ENCODE results near the gene PRSS1. TPM values are rescaled to one million over a fixed set of nuclear protein-coding genes. Genes with fewer than 3 reads are reported as not detected.
A peak's percentile ranks its signal among the peaks of the same experiment; 100 is the strongest.

The PRSS1 gene
- total RNA-seq, 3 donors from 2014 or later (not counting 1 experiment from before 2014, with no cell fraction given) = not detected

DNA sequence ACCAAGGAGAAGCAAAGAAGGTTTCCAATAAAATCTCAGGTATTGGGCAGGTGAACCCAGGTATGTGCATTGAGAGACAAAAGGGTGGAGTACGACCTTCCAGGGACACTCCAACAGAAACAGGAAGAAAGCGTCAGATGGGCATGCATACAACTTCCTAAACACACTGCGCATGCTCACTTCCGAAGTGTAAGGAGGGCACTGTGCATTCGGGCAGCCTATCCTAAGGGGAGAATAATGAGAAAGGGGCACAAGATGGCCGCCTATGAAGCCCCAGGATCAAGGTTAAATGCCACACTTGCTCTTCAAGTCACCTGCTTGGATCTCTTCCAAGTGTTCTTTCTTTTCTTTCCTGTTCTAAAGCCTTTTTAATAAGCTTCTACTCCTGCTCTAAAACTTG, 39.4 kb upstream of the PRSS1 start:
- H3K27ac Mint-ChIP-seq = peak overlapping the region; percentile 91 to 92
- peak in 1 of 2 donors; percentile 50 for DNase-seq
- intact Hi-C loops (cut with micrococcal nuclease) = loop anchor here (5.0 kb wide), 2 partner anchors 38 to 672 kb away; partner anchors contain the start of gene ZYX
- Histone ChIP-seq H3K36me3 (ENCODE audit: control insufficient read depth, insufficient read depth, low read length) (no peaks in the 10 kb centered on the region), H3K4me1 (ENCODE audit: control insufficient read depth, insufficient read depth, low read length) (peaks cover 30% of the 10 kb centered on the region), H3K9me3 (ENCODE audit: control insufficient read depth, insufficient read depth, low read length) (no peaks in the 10 kb centered on the region), H3K27me3 (ENCODE audit: control insufficient read depth, insufficient read depth, low read length) (no peaks in the 10 kb centered on the region), H3K4me3 (ENCODE audit: low read length) (no peak overlapping the region), H3K27ac (ENCODE audit: low read length) (no peak overlapping the region)
- no peak for ATAC-seq
- WGBS (ENCODE audit: insufficient coverage) = 87% methylated on average over 4 of the region's 6 CpGs
- H3K27me3 Mint-ChIP-seq (ENCODE audit: low read depth in 2 of 2) = no peaks in the 10 kb centered on the region
- H3K36me3 Mint-ChIP-seq = no peaks in the 10 kb centered on the region
- TF ChIP-seq, protein P1, sequence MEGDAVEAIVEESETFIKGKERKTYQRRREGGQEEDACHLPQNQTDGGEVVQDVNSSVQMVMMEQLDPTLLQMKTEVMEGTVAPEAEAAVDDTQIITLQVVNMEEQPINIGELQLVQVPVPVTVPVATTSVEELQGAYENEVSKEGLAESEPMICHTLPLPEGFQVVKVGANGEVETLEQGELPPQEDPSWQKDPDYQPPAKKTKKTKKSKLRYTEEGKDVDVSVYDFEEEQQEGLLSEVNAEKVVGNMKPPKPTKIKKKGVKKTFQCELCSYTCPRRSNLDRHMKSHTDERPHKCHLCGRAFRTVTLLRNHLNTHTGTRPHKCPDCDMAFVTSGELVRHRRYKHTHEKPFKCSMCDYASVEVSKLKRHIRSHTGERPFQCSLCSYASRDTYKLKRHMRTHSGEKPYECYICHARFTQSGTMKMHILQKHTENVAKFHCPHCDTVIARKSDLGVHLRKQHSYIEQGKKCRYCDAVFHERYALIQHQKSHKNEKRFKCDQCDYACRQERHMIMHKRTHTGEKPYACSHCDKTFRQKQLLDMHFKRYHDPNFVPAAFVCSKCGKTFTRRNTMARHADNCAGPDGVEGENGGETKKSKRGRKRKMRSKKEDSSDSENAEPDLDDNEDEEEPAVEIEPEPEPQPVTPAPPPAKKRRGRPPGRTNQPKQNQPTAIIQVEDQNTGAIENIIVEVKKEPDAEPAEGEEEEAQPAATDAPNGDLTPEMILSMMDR (IDR thresholded peaks at IDR 0.05) = no peak
- H3K9me3 Mint-ChIP-seq = no peaks in the 10 kb centered on the region
- H3K4me3 Mint-ChIP-seq = no peak overlapping the region
- peaks cover 53 to 66% of the 10 kb centered on the region in 2 donors for H3K4me1 Mint-ChIP-seq

DNA sequence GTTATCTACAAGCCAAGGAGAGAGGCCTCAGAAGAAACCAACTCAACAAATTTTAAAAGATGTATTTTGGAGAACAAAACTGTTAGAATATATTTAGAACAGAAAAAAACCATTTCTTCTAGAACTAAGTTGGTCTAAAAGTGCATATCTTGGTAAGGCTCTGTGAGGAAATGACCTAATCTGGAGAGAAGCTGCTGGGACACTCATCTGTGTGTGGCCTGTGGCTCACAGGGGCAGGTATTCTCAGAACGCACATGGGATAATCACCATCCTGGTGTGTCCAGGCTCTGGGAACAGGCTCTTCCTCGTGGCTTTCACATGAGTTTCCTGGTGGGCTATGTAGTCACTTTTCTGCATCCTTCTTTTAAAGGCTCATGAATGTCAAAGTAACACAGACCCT, 38.1 kb upstream of the PRSS1 start:
- ATAC-seq = peak in 1 of 3 donors; percentile 37
- Histone ChIP-seq H3K9me3 (ENCODE audit: control insufficient read depth, insufficient read depth, low read length) (no peaks in the 10 kb centered on the region), H3K36me3 (ENCODE audit: control insufficient read depth, insufficient read depth, low read length) (no peaks in the 10 kb centered on the region), H3K27ac (ENCODE audit: low read length) (peak overlapping the region; percentile 76), H3K27me3 (ENCODE audit: control insufficient read depth, insufficient read depth, low read length) (no peaks in the 10 kb centered on the region), H3K4me3 (ENCODE audit: low read length) (no peak overlapping the region), H3K4me1 (ENCODE audit: control insufficient read depth, insufficient read depth, low read length) (peaks cover 43% of the 10 kb centered on the region)
- H3K27ac Mint-ChIP-seq = peak overlapping the region; percentile 91 to 92
- intact Hi-C loops (cut with micrococcal nuclease) = loop anchor here (1.0 to 5.0 kb wide), 3 partner anchors 39 to 671 kb away; partner anchors contain the start of gene ZYX
- no peaks in the 10 kb centered on the region for H3K36me3 Mint-ChIP-seq
- H3K27me3 Mint-ChIP-seq (ENCODE audit: low read depth in 2 of 2) = no peaks in the 10 kb centered on the region
- no peak for DNase-seq
- H3K4me1 Mint-ChIP-seq = peaks cover 65 to 79% of the 10 kb centered on the region in 2 donors
- TF ChIP-seq, protein P1 (IDR thresholded peaks at IDR 0.05) = no peak
- peak overlapping the region; percentile 91 for H3K4me3 Mint-ChIP-seq
- H3K9me3 Mint-ChIP-seq = no peaks in the 10 kb centered on the region
- WGBS (ENCODE audit: insufficient coverage) = 17% methylated on average over 2 of the region's 2 CpGs

DNA sequence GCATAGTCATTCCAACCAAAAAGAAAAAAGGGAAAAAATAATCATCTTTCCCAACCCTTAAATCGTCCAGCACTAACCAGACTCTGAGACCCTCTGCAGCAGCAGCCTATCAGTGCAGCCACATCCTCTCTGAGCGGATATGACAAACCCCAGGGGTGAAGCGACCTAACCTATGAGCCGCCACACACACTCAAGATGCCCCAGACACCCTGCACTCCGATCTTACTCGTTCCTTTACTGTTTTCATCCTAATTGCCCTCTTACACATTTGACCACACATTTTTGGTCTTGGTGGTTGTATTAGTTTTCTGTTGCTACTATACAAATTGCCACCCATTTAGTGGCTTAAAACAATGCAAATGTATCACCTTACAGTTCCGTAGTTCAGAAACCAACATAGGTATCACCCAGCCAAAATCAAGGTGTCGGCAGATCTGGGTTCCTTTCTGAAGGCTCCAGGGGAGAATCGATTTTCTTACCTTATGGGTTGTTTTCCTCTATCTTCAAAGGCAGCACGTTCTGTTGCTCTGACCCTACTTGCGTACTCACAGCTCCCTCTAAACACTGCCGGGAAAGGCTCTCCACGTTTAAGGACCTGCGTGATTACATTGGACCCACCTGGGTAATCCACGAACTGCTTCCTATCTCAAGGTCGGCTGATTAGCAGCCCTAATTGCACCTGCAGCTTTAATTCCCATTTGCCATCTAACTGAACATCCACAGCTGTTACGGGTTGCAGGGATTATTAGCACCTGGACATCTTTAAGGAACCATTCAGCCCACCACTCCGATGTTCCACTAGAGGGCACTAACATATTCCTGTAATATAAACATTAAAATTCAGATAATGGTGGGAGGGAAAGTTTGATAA, 37.3 kb upstream of the PRSS1 start:
- TF ChIP-seq, protein P1 (IDR thresholded peaks at IDR 0.05) = peak; percentile 73
- H3K27me3 ChIP-seq (ENCODE audit: control insufficient read depth, insufficient read depth, low read length) = no peaks in the 10 kb centered on the region
- peak overlapping the region; percentile 91 to 92 for H3K27ac Mint-ChIP-seq
- H3K4me3 Mint-ChIP-seq = peak overlapping the region; percentile 91
- peak overlapping the region; percentile 22 for H3K4me3 ChIP-seq (ENCODE audit: low read length)
- WGBS (ENCODE audit: insufficient coverage) = 16% methylated on average over 17 of the region's 18 CpGs
- peaks cover 50% of the 10 kb centered on the region for H3K4me1 ChIP-seq (ENCODE audit: control insufficient read depth, insufficient read depth, low read length)
- no peaks in the 10 kb centered on the region for H3K36me3 Mint-ChIP-seq
- intact Hi-C loops (cut with micrococcal nuclease) = loop anchor here (1.0 to 5.0 kb wide), 4 partner anchors 40 to 670 kb away; partner anchors contain the start of gene ZYX
- H3K9me3 Mint-ChIP-seq = no peaks in the 10 kb centered on the region
- H3K4me1 Mint-ChIP-seq = peaks cover 73 to 87% of the 10 kb centered on the region in 2 donors
- H3K27ac ChIP-seq (ENCODE audit: low read length) = peak overlapping the region; percentile 76
- H3K9me3 ChIP-seq (ENCODE audit: control insufficient read depth, insufficient read depth, low read length) = no peaks in the 10 kb centered on the region
- peak; percentile 33 to 66 for DNase-seq
- H3K27me3 Mint-ChIP-seq (ENCODE audit: low read depth in 2 of 2) = no peaks in the 10 kb centered on the region
- ATAC-seq = peak; percentile 79 to 88 (median 80)
- no peaks in the 10 kb centered on the region for H3K36me3 ChIP-seq (ENCODE audit: control insufficient read depth, insufficient read depth, low read length)

Measured in natural killer cell (primary cell).